IPS-NIHi11 (cell line): ENCODE data around the gene CCDC102A.

ENCODE experiments used
- DNase-seq: peaks from one replicate; pipeline ENCODE4 v3.0.0; 2012; ENCODE audit warnings: mixed read lengths, low spot score

CCDC102A gene

GRCh38 chr16:57518520-57518919 is 17.9 kb downstream of the CCDC102A start:
- DNase-seq = no peak

DNA sequence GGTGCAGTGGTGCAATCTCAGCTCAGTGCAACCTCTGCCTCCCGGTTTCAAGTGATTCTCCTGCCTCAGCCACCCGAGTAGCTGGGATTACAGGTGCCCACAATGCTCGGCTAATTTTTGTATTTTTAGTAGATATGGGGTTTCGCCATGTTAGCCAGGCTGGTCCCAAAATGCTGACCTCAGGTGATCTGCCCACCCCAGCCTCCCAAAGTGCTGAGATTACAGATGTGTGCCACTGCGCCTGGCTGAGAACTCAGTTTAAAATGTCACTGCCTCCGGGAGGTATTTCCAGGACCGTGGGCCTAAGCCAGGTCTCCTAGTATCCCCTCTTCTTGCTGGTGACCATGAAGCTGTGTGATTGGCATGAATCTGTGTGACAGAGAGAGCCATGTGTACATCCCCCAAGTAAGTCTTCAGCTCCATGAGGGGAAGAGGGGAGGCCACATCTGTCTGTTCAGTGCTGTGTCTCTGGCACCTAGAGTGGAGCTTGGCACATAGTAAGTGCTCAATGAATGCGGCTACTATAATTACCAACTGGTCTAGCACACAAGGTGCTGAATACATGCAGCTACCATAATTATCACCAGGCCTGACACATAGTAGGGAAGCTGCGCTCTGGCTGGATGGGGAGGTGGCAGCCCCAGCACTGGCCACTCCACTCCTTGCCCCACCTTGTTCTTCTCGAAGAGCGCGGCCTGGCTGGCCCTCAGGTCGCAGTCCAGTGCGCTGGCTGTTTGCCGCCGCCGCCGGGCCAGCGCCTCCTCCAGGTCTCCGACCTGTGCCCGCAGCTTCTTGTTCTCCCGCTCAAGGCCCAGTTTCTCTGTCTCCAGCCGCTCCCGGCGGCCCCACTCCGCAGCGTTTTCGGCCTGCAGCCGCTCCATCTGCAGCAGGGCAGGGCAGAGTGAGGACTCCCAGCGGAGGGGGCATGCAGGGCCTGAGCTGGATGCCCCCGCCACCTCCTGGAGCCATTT is 18.7 kb downstream of the CCDC102A start:
- DNase-seq = no peak

DNA sequence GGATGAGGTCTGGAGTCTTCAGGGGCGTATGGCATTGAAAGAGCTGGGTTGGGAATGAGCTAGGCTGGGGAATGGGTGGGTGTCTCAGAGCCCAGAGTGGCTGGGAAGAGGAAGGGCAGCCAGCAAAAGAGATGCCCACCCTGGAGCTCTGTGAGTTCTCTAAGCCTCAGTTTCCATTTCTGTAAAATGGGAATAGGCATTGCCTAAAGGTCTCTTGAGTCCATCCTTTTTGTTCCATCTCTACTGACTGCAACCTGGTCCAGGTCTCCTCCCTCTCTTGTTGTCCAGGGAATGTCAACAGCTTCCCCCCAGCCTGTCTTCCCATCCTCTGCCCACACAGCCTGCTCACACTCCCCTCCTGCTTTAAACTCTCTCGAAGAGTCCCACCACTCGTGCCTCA is 19.6 kb downstream of the CCDC102A start:
- DNase-seq = no peak

GRCh38 chr16:57516176-57516725 is 20.1 kb downstream of the CCDC102A start:
- DNase-seq = no peak

GRCh38 chr16:57514791-57515600 is 21.4 kb downstream of the CCDC102A start:
- DNase-seq = no peak

- no peak for DNase-seq
Observed at GRCh38 chr16:57514371-57514770, 22.0 kb downstream of the CCDC102A start.

DNA sequence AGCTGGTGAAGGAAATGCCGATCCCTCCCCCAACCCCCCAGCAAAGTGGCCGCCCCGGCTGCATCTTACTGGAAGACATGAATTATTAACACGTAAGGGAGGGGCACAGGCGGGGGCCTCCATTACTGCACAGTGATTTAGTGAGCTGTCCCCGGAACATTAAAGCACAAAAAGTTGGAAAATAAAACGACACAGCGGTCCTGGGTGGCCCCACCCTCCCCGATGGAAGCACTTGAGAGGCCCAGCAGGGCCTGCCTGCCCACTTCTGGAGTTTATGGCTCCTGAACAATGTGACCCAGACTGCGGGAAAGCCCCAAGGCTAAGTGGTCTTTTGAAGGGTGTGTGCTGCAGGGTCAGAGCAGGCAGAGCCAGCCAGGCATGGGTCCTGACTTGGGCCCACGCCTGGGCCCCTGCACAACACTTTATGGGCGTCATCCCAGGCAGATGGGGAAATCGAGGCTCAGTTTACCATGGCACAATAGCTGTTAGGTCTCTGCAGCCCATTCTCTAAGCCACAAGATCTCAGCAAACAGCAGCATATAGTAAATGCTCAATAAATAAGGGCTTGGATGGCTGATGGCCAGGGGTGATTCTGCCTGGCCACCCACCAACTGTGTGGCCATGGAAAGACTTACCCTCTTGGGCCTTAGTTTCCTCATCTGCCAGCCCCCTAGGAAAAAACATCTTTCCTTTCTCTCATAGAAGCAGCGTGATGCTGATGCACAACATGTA is 22.8 kb downstream of the CCDC102A start:
- no peak for DNase-seq

DNA sequence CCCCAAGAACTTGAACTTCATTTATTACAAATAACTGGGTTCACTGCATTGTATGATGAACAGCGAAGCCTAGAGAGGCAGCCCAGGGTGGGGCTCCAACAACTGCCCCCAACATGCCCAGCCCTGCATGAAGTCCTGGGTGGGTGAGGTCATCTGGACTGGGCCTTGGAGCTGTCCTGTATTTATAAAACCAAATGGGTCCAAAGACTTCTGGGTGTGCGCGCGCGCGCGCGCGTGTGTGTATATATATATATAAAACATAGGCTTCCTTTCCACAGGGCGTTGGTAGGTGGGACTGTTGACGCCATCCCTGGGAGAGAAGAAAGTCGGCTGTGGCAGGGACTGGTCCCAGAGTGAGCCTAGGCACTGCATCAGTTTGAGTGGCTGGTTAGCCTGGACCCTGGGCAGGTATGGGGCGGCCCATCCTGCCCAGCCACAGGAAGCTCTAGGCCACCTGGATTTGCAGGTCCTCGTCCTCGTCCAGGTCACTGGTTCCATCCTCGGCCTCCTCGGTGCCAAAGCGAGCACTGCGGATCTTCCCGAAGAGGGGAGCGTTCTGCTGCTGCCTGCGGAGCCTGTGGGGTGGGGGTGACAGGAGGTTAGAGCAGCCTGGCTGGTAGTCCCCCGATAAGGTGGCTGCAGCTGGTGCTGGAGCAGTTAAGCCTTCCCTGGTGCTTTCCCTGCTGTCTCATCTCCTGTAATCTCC is 23.9 kb downstream of the CCDC102A start:
- DNase-seq = no peak

DNA sequence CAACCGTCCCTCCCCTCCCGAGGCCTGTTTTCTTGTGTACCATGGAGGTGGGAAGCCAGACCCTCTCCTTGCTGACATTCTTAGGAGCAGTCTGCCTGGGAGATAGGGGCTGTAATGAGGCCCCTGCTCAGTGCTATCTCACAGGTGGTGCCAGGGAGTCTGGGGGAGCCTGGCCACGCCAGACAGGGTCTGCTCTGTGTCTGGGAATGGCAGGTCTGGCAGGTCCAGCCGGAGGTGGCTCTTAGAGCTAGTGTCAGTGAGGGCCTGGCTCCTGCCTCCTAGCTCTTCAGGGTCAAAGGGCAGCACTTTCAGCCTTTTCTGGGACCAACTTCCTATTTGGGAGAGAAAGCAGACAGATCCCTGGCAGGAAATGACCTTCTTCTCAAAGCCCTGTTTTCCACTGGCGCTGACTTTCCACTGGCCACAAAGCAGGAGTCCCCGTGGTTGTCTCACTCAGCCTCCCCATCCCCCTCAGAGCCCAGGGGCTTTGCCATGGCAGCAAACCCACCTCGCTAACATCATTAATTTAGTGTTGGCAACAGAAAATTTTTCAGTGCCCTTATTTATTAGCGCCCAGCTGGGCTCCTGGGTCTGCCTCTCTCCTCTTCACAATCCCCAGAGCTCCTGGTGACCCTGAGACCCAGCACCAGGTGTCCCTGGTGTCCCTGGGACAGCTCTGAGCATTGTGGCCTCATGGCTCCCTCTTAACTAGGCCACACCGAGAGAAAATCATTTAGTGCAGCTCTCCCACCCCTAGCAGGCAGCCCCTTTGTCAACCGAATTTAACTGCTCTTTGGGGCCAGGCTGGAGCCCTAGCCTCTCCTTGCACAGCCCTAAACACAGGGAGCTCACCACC is 26.1 kb downstream of the CCDC102A start:
- no peak for DNase-seq

- no peak for DNase-seq
Observed at GRCh38 chr16:57509231-57509923, 27.0 kb downstream of the CCDC102A start.

DNA sequence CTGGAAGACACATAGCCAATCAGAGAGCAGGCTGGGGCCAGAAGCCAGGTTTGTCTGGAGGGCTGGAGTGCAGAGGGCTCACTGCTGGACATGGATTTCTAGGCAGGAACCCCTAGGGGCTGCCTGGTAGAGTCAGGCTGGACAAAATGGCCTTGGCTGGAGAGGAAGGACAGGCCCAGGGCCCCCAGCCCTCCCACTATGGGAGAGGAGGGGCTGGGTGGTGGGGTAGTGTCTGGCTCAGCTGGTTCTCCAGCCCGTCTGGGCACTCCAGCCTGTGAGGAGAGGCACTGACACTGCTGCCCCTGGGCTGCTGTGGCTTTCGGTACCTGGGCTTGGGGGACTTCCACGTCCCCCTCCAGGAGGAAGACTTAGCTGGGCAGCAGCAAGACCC is 28.3 kb downstream of the CCDC102A start:
- DNase-seq = no peak

DNA sequence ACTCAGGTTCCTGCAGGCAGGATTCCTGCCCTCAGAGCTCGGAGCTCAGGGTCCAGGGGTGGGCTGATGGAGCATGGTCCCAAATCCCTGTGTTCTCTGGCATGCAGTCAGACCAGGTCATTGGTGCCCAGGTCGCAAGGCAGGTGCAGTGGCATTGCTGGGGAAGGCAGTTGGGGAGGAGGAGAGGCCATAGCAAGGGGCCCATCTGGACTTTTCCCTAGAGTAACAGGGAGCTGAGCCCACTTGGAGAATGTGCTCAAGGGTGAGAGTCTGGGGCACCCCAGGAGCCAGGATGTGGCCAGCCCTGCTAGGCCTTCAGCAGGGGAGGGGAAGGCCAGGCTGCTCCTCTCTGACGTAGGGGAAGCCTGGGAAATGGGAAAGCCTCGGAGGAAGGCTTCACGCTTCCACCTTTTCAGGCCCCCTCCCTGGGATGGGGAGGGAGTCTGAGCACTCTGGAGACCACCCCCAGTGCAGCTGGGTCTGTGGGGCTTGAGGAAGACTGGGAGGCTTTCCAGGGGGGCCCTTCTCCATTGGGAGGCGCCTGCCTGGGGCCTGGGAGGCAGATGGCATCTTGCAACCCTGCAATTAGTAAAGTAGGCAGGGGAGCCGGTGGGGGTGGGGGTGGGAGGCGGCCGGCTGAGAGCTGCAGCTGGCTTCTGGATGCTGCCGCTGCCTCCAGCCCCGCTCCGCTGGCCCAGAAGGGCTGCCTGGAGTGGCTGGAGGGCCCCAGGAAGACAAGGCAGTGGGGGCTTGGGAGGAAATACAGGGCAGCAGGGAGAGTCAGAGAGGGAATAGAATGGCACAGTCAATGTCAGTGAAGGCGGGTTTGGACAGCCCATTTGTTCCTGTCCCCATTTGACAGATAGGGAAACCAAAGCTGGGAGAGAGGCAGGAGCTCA is 29.0 kb downstream of the CCDC102A start:
- peak; percentile 57 for DNase-seq

DNA sequence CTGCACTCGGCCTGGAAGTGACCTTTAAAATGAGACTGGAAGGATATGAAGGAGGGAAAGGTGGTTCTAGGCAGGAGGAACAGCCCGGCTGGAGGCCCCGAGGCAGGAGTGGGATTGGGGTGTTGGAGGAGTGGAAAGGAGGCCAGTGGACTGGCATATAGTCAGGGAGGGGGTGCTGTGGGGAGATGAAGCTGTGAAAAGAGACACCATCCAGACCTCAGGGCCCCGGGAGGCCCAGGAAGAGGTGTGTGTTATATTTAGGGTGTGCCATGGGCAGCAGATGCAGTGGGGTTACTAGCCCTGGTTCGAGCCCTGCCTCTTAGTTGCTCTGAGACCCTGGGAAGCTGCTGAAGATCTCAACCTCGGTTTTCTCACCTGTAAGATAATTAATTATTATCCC is 31.2 kb downstream of the CCDC102A start:
- DNase-seq = no peak

GRCh38 chr16:57504491-57504890 is 31.9 kb downstream of the CCDC102A start:
- no peak for DNase-seq

DNA sequence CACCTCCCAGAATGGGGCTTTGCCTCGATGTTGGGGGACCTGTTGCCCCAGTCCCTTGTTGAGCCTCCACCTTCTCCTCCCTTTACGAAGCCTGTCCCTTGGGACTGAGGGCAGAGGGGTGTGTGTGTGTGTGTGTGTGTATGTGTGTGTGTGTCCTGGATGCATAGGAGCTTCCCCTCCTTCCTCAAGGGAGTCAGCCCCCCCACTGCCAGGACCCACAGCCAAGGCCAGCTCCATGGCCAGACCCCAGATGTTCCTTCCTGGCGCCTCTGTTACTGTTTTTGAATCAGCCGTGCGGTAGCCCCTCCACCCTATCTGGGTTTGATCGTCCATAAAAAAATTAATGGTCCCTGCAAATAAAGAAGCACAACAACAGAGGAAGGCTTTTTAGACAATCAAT is 32.4 kb downstream of the CCDC102A start:
- no peak for DNase-seq

DNA sequence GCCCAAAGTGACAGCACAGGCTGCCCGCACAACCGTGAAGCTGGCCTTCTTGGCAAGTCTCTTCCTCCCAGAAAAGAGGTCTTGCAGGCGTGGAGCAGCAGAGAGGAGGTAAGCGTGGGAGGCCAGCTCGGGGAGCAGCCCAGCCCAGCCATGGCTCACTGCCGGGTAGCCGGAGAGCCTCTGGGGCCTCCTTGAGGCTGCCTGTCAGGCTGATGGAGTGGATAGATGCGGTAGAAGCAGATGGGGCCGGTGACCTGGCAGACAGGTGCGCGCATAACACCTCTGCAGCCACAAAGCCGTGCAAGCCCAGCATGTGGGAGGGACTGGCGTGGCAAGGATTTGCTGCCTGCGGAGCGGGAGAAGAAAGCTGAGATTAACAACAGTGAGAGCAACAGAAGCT is 33.0 kb downstream of the CCDC102A start:
- peak; percentile 64 for DNase-seq

DNA sequence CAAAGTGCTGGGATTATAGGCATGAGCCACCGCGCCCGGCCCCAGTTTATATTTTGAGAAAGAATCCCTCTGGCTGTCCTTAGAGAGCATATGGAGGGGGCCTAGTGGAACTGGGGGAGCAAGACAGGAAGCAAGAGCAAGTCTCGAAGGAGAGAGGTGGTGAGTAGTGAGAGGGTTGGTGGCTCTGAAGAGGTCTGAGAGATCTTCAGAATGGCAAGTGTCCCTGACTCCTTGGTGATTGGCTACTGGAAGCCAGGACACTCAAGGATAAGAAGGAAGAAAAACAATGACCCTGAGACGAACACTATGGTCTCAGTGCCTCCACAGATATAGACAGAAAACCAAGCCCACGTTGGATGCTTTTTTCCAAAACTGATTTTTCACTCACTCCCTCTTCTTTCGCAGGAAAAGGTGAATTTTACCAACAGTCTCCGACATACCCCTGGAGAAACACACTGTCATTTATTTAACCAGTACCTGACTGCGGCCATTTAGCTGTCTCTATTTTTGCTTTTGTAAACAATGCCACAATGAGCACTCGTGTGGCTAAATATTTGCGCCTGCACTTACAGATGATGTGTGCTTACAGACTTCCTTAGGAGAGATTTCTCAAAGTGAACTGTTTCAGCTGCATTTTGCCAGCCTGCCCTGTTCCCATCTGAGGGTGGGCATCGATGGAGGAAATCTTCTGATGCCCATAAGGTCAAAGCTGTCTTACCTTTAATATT is 34.2 kb downstream of the CCDC102A start:
- DNase-seq = no peak

- DNase-seq = no peak
Observed at GRCh38 chr16:57501492-57501891, 34.9 kb downstream of the CCDC102A start.
